NCI-H748 (cell line): Measurements from ENCODE around the gene ANKRD62.

Experiments used
- DNase-seq: peaks from one replicate; lab custom pipeline; 2025; ENCODE audit not compliant: unreplicated experiment; lab: John Stamatoyannopoulos, UW

The ANKRD62 gene

DNA sequence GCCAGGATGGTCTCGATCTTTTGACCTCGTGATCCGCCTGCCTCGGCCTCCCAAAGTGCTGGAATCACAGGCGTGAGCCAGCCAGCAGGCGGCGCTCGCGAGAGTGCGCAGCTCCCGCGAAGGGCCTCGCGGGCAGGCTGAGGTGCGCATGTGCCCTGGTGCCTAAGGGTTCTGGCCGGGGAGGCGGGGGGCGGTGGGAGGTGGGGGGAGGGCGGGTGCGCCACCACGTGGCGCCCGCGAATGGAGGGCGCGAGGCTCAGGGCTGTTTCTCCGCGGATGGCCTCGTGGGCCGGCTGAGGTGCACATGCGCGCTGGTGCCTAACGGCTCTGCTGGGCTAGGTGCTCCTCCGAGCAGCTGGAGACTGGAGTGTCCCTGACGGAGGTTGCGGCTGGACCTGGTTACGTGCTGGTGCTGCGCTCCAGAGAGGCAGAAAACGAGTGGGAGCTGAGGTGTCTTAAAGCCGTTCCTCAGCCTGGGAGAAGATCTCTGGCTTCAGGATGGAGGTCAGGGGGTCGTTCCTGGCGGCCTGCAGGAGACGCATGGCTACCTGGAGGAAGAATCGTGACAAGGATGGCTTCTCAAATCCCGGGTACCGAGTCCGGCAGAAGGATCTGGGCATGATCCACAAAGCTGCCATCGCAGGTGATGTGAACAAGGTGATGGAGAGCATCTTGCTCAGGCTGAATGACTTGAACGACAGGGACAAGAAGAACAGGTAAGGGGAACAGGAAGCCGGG, at the start of gene ANKRD62:
TSS of gene ANKRD62 (plus strand) at position 324 of the 738 bp plus-strand sequence. CDS start at position 499, 175 bp downstream.
- DNase-seq: no peak

DNA sequence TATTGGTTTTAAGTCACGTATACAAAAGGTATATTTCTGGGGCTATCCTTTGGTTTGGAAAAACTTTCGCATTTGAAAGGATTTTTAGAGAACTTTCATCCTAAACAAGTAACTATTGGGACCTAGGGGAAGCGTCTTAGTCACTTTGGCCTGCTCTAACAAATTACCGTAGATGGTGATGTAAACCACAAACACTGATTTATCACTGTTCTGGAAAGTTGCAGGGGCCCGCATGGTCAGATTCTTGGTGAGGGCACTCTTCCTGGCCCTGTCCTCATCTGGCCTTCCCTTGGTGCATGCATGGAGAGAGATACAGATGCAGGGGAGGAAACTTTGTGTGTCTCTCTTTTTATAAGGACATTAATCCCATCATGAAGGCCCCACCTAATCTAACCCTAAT, 49.1 kb upstream of the ANKRD62 start:
- no peak for DNase-seq

DNA sequence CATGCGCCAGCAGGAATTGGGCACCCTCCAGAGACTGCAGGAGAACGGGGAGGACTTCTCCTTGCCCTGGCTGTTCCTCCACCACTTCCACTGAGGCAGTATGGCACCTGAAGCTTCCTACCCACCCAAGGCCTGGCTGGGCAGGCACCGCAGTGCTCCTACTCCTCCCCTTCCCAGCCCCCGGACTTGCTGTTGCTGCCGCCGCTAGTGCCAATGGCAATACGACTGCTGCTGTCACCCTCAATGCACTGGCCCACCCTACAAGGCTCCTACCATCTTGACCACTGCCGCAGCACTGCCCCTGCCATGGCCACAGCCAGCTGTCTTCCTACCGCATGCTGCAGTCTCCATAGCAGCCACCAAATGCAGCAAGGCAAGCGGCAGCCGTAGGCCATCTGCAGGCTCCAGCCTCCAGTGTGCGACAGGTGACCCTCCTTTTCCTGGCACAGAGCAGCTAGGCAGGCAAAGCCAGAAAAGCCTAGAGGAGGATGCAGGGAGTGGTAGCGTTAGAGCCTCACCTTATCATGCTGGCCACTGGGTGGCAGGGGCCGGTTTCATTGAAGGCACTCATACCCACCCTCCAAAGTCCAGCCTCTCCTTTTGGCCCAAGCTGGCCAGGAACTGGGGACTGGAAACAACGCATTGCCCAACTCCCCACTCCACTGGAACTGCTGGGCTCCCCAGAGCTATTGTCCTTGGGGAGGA, 47.4 kb upstream of the ANKRD62 start:
- no peak for DNase-seq

DNA sequence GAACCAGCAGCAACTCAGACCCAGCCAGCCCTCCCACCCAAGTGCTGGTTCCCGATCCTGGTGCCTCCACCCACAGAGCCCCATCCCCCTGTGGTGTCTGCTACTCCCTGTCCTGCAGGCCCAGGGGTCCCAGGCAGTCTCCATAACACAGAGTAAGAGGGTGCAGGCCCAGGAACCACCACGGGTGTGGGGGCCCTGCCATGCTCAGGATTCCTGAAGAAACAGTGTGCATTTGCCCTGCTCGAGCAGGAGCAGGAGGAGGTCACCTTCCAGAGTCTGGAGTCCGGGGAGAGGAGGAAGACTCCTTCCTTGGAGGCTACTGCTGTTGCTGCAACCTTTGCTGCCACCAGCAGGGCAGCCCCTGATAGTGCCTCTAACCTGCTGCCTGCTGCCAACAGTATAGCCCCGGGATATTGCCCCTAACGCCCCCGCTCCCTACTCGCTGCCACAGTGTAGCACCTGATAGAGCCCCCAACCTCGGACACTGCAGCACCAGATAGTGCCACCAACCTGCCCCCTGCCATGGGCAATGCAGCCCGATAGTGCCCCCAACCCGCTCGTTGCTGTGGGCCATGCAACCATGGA, 46.8 kb upstream of the ANKRD62 start:
- DNase-seq: no peak

DNA sequence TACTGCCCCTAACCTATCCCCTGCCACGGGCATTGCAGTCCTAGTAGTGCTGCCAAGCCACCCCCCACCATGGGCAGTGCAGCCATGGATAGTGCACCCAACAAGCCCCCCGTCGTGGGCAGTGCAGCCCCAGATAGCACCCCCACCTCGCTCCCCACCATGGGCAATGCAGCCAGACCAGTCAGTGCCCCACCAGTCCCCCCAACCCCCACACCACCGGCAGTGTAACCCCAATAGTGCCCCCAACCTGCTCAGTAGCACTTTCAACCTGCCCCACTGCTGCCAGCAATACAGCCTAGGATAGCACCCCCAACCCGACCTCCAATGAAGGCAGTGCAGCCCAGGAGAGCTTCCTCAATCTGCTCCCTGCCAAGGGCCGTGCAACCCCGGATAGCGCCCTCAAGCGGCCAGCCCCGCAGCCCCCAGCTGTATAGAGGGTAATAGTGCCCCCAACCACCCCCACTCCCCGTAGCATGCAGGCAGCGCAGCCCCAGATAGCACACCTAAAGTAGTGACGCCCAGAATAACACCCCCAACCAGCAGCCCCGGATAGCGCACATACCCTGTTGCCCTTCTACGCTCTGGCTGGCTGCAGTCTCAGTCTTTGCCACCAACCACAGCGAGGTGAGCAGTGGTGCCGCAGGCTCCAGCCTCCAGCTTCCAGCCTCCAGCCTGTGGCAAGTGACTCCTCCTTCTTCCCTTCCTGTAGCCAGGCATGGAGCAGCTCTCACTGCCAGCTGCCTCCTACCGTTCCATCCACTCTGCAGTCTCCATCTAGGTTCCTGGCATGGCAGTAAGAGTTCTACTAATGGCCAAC, 45.4 kb upstream of the ANKRD62 start:
- DNase-seq: no peak

DNA sequence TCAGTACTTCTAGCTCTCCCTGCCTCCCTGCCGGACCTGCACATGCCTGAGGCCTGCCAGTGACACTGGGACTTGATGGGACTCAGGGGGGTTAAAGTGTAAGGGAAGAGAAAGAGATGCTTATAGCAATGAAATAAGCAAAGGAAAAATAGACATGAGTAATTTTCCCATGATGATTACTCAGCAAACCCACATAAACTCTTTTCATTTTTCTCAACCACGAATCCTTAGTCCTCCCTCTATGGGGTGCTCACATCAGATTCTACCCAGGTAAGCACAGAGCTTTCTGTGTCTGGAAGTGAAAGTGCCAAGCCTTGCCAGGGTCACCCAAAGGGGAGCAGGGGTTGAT, 44.8 kb upstream of the ANKRD62 start:
- no peak for DNase-seq

DNA sequence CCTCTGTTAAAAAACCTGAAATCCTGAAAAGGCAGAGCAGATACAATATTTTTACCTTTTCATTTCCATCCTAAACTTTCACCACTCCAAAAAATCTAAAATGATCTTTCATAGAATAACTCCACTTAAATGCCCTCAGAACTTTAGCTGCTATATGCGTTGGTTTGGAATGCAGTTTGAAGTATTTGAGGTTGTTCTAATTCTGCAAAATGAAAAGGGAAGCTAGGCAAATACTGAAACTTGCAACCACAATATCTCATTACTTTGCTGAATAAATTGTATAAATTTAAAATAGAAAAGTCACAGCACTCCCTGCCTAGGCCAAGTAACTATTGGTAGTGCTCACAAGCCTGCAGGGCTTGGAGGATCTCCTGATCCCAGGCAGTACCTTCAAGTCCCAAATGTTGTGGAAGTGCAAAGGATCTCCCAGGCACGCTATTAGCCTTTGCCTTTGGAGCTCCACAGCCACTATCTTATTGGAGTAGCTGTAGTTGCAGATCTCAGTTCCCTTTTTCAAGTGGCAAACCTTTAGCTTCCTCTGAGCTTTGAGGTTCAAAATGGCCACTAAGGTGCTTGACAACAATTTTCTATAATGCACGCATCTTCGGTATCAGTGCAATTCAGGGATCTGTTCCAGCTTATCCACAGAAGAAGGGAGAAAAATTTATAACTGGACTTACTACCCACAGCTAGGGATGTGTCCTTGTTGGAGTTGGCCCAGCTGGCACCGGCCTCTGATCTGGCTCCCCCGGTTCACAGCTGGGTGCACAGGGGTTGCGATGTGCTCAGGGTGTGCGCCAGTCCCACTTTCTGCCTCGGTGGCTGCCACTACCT, 43.4 kb upstream of the ANKRD62 start:
- DNase-seq: no peak

DNA sequence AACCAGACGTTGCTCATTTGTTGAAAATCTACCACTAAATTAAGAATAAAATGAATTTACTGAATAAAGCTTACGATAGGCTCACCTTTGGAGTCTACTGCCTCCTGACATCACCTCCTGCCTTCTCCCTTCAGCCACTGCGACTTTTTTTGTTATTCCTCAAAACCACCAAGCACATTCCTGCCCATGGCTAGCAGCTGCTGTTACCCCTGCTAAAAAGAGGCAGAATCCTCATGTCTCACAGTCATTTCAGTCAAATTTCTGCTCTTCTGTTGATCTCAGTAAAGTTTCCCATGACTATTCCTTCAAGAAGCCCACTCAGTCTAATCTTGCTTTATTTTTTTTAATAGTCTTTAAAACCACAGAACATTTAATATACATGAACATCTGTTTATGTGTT, 40.8 kb upstream of the ANKRD62 start:
- no peak for DNase-seq

DNA sequence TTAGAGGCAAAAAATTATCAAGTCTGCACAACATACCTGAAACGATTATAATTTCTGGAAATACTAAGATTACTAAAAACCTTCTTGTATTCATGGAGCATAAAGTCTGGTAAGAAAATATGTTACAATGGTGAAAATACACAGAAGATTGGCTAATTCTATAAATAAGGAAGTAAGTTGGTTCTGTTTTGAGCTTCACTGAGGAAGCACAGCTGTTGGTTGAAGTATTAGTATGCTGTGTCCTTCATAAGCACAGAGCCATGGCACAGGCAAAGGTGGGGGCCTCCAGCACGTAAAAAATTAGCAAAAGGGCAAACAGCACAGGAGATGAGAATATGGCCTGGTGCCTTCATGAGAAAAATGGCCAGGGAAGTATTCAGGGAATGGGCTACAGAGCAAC, 40.4 kb upstream of the ANKRD62 start:
- DNase-seq: no peak

DNA sequence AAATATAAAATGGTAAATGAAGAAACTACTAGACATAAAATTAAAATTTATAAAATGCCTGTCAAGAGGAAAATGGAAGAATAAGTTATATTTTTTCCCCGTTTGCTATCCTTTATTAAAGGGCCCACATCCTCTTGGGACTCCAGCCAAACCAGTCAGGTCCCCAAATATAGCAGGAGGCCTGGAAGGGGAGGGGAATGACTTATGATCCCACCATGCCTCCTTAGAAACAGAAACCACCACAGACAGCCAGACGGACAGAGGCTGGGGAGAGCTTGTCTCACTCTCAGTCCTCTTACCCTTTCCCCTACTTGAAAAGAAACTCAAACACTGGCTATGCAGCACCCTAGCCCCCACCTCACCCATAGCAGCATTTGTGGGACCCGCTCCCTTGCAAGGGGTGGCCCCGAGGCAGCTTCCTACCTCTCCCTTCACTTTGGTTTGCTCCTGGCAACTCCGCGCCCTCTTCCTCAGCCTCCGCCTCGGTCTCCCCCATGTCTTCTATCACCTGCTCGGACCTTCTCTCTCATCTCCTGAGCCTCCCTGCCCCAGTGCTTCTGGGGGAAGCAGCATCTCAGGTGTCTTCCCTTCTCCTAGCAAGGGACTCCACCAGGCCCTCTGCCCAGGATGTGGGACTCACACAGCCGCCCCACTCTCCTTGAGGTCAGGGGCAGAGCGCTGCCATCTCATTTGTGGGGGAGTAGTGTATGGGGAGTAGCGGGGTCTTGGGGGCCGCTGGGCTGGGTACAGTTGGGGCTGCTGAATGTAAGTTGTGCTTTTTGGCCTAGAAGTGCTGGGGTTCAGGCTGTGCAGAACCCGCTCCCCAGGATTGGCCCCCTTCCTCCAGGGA, 37.4 kb upstream of the ANKRD62 start:
- DNase-seq: no peak

DNA sequence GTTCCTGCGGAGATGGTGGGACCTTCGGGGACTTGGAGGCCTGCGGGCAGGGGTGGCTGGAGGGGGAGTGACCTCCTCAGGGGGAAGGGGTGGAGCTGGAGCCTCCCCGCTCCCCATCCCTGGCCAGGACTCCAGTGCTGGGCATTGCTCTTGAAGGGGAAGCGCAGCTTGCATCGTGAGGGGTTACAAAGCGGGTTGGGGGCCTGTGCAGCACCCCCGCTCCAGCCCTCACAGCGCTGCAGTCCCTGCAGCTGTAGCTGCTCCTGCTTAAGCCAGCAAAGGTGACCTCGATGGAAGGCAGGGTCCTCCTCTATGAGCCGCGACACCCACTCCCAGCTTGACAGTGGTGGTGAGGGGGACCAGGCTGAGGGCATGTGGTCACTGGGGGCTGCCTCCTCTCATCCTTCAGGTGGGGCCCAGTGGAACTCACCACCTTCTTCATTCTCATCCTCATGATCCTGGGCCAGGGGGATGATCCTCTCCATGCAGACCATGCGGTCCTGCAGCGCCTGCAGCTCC, 36.7 kb upstream of the ANKRD62 start:
- no peak for DNase-seq

DNA sequence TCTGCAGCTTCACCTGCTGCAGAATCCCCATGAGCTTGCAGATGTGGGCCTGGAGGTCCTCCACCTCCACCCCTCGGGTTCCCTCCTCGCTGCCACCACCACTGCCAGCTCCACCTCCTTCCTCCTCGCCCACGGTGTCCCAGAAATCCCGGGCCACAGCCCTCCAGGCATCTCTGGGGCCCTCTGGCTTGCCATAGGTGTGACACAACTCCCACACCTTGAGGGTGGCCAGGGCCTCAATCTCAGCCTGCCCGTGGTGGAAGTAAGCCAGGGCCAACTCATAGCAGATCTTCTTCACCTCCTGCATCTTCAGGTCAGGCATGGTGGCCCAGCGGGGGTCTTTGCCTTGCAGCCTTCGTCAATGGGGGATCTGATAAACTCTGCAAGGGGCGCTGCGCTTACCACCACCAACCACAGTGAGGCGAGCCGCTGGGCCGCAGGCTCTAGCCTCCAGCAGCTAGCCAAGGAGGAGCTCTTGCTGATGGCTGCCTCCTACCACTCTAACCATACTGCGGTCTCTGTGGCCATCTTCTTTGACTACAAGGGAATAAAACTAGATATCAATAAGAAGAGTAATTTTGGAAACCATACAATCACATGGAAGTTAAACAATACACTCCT, 36.1 kb upstream of the ANKRD62 start:
- DNase-seq: no peak

DNA sequence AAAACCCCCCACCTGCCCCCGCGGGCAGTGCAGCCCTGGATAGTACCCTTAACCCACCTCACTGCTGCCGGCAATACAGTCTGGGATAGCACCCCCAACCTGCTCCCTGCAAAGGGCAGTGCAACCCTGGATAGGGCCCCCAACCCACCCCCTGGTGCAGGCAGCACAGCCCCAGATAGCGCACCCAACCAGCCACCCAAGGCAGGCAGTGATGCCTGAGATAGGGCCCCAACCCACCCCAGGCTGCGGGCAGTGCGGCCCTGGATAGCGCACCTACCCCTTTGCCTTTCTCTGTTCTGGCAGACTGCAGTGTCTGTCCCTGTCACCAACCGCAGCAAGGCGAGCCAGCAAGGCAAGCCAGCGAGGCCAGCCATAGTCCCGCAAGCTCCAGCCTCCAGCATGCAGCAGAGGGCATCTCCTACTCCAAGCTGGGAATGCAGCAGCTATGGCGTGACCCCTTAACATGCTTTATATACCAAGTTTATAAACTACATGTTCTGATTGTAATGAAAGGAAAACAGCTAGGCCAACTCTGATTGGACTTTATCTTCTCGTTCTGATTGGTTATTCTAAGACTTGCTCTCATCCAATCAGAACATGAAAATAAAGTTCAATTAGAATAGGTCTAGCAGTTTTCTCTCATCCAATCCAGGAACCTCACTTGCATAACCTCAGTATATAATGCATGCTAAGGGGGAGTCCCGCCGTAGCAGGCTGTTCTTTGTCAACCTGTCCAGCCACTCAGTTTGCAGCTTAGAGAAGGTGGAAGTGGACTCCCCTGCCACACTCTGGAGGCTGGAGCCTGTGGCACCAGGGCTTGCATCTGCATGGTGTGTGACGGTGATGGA, 34.1 kb upstream of the ANKRD62 start:
- no peak for DNase-seq

DNA sequence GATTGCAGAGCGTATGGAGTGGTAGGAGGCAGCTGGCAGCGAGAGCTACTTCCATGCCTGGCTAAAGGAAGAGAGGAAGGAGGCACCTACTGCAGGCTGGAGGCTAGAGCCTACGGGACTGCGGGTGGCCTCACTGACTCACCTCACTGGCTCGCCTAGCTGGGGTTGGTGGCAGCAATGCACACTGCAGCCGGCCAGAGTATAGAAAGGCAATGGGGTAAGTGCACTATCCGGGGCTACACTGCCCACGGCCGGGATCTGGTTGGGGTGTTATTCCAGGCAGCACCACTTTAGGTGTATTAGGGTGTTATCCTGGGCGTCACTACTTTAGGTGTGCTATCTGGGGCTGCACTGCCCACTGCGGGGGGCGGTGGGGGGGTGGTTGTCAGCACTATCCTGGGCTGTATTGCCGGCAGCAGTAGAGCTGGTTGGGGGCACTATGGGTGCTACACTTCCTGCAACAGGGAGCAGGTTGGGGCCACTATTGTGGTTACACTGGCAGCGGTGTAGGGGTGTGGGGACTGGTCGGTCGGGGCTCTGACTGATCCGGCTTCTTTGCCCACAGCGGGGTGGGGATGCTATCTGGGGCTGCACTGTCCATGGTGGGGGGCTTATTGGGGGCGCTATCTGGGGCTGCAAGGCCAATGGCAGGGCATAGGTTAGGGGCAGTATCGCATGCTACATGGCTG, 33.3 kb upstream of the ANKRD62 start:
- DNase-seq: no peak

DNA sequence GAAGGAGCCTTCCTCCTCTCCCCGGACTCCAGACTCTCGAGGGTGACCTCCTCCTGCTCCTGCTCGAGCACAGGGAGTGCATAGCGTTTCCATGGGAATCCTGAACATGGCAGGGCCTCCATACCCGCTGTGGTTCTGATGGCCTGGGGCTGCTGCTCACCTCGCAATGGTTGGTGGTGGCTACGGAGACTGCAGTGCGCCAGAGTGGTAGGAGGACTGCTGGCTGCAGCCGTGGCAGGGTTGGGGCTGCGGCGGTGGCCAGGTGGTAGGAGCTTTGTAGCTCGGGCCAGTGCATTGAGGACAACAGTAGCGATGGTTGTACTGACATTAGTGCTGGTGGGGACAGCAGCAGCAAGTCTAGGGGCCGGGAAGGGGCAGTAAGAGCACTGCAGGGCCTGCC, 32.0 kb upstream of the ANKRD62 start:
- no peak for DNase-seq

DNA sequence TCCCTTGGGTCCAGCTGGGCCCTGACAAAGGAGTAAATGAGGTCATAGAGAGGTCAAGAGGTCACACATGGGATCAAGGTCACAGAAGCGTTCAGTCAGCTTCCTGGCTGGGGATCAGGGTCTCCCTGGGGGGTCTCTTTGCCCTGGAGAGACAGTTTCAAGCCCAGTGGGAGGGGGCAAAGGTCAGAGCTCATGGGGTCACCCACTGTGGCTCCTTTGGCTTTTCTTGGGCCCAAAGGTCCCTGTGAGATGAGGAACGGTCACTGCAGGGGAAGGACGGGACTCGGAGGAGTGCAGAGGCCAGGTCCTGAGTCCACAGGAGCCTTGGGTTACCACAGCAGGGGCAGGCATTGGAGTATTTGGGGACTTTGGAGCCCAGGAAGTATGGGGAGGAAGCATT, 30.7 kb upstream of the ANKRD62 start:
- DNase-seq: no peak

DNA sequence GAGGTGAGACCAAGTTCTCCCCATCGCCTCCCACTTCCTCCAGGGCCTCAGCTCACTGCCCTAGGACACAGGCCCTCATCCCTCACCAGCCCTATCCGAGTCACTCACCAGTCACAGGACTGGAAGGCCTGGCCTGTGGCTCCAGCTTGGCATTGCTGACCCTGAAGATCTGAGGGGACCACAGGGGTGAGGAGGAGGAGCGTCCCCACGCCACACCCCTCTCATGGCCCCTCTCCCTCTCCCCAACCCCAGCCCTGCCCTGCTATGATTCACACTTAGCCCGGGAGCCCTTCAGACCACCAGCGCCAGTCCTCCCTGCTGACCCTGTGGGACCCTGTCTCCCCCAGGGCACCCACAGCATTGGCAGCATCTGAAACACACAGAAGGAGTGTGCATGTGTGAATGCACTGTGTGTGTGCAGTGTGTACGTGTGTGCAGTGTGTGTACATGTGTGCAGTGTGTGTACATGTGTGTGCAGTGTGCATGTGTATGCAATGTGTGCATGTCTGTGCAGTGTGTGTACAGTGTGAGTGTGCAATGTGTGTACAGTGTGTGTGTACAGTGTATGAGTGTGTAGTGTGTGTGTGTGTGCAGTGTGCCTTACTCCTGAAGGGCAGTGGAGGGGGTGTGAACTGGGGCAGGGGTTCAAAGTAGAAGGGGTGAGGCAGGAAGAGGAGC, 29.4 kb upstream of the ANKRD62 start:
- DNase-seq: no peak
